Endothelial cell of umbilical vein (primary cell): ENCODE measurements around the gene LARGE1.

ENCODE experiments used
- CTCF ChIP-seq, 2 donors: IDR thresholded peaks; 1 replicate in 1 of 2; 2 replicates in 1 of 2; pipeline ENCODE4 v1.5.1; 2011; ENCODE audit warnings: low read length in 2 of 2, mild to moderate bottlenecking in 2 of 2, moderate library complexity in 2 of 2, control low read depth in 1 of 2, inconsistent platforms in 1 of 2, low read depth in 1 of 2; ENCODE audit not compliant: insufficient read depth in 1 of 2; ENCODE audit errors: extremely low read depth in 1 of 2
- EZH2 ChIP-seq: IDR thresholded peaks from 2 replicates; pipeline ENCODE4 v1.6.1; 2012; ENCODE audit warnings: borderline replicate concordance, low read depth, mild to moderate bottlenecking, moderate library complexity, low read length, inconsistent platforms; ENCODE audit not compliant: severe bottlenecking
- FOS ChIP-seq: IDR thresholded peaks from 2 replicates; pipeline ENCODE4 v1.6.1; 2011; ENCODE audit warnings: mild to moderate bottlenecking, low read length, moderate library complexity, borderline replicate concordance; ENCODE audit not compliant: insufficient read depth
- GATA2 ChIP-seq: IDR thresholded peaks from 2 replicates; pipeline ENCODE4 v1.7.0; 2011; ENCODE audit warnings: low read depth, mild to moderate bottlenecking, moderate library complexity, mixed read lengths, low read length; ENCODE audit not compliant: insufficient read length, insufficient read depth
- JUN ChIP-seq: IDR thresholded peaks from 2 replicates; pipeline ENCODE4 v1.6.1; 2011; ENCODE audit warnings: borderline replicate concordance, low read depth; ENCODE audit not compliant: insufficient read length, insufficient read depth
- MAX ChIP-seq: IDR thresholded peaks from 2 replicates; pipeline ENCODE4 v1.6.1; 2011; ENCODE audit not compliant: insufficient read depth, insufficient read length
- MYC ChIP-seq: IDR thresholded peaks from one replicate; pipeline ENCODE4 v1.6.1; 2011; ENCODE audit warnings: mild to moderate bottlenecking, low read depth, low read length
- POLR2A ChIP-seq: IDR thresholded peaks from 2 replicates; pipeline ENCODE4 v1.6.1; 2012; ENCODE audit warnings: low read depth, mild to moderate bottlenecking, control low read depth, low read length
- POLR2AphosphoS5 ChIP-seq: IDR thresholded peaks from 2 replicates; pipeline ENCODE4 v1.6.1; 2012; ENCODE audit warnings: low read depth, mild to moderate bottlenecking, control low read depth, low read length, moderate library complexity; ENCODE audit not compliant: insufficient read depth

DNA sequence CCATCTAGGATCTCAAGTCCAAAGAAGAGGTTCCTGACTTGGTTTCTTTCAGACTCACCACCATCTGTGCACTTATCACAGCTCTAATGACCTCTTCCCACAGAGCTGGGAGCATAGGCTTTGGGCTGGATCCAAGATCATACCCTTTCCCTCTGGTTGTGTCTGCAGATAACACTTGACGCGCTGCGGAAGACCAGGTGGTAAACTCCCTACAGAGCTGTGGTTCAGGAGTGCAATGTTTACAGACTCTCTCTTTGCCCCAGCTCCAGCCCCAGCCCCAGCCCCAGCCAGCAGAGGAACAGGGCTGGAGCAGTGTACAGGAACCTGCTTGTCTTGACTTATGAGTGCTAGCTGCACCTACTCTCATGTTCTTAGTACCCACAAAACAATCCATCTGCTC, 587.7 kb downstream of the LARGE1 start:
- TF ChIP-seq CTCF (IDR thresholded peaks at IDR 0.05; ENCODE audit: extremely low read depth in 1 of 2, insufficient read depth in 1 of 2, low read depth in 1 of 2, low read length in 2 of 2): no peak
- TF ChIP-seq POLR2A: no peak
- no peak for TF ChIP-seq POLR2AphosphoS5
- no peak for TF ChIP-seq EZH2
- TF ChIP-seq MYC: no peak
- TF ChIP-seq MAX: no peak
- no peak for TF ChIP-seq JUN
- no peak for TF ChIP-seq GATA2
- no peak for TF ChIP-seq FOS
